ENCODE data around the gene ALKBH1.
"Not testable (repeated sequence)": the region's sequence is repeated elsewhere in the genome, so short reads cannot be mapped to it uniquely, and the experiment has no call there.

ALKBH1 gene

DNA sequence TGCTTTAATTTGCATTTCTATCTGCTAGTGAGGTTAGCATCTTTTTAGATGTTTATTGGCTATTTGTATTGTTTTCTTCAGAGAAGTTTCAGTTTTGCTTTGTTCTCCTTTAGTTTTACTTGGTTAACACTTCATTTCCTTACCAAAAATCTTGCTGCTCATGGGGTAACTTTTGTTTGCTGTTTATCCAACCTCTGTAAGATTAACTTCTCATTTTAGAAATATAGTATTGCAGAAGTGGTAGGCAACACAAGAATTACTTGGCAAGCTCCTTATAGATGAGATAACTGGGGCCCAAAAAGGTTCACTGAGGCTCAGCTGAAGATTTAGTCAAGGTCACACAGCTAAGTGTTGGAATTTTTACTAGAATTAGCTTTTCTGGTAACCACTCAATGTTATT is 40.5 kb downstream of the ALKBH1 start:
- DNase-seq: no peak

DNA sequence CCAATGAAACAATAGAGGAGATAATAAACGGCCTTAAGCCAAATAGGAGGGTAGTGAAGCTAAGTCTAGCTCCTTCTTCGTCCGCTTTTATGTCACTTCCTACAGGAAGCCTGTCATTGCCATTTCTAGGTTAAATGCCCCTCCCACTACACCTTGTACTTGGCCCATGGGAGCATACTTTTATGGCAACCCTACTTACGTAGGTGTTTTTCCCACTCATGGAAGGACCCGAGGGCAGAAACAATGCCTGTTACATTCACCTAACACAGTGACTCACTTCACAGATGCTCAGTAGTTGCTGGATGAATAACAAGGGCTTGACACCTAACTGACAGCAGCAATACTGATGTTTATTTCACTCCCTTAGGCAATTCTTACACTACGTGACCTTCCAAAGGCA is 44.5 kb downstream of the ALKBH1 start:
- peak; percentile 16 for DNase-seq

- DNase-seq: not testable (repeated sequence)
Observed at GRCh38 chr14:77661562-77661961, 46.3 kb downstream of the ALKBH1 start.

DNA sequence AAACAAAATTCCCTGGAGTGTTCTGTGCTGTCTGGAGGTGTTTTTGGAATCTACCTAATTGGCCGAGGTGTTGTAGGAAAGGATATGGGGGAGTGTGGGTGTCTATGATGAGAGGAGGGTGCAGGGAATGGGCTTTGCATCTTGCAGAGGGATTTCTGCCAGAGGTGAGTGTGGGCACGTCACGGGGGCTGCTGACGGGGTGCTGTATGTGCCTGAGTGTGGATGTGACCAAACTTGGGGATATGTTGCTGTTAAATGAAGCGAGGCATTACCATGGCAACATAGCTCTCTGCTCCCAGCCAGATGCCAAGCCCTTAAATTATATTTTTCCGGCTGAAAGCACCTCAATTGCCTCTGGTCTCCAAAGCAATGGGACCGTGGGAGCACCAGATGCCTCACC is 47.1 kb downstream of the ALKBH1 start:
- no peak for DNase-seq

DNA sequence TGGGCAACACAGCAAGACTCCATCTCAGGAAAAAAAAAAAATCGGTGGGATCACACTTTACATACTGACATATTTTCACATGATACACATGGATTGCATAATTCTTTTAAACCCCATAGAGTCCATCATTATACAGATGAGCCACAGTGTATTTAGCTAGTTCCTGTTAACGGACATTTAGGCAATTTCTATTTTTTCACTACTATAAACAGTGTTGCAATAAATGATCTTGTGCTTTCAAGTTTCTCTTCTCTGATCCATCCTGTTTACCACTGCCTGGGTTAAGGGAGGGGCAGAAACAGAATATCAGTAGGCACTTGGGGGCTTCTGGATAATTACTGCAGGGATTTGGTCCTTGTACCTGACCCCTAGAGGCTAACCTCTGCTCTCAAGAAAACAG is 48.0 kb downstream of the ALKBH1 start:
- DNase-seq: no peak

DNA sequence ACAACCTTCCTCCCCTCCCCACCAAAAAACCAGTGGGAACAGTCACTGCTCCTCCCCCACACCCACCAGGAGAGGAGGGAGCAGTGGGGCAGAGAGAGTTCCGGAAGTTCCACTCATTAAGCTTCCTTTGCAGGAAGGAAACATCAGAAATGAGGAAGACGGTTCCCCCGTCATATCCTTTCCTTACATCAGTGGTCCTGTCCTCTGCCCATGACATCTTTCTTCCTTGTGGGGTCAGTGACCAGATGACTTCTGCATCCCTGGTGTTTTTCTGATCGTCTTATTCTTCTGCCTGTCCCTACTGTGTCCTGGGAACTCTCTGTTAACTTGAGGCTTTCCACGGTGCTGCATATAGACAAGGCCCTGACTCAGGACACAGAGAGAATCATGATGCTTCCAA is 50.5 kb downstream of the ALKBH1 start:
- no peak for DNase-seq

DNA sequence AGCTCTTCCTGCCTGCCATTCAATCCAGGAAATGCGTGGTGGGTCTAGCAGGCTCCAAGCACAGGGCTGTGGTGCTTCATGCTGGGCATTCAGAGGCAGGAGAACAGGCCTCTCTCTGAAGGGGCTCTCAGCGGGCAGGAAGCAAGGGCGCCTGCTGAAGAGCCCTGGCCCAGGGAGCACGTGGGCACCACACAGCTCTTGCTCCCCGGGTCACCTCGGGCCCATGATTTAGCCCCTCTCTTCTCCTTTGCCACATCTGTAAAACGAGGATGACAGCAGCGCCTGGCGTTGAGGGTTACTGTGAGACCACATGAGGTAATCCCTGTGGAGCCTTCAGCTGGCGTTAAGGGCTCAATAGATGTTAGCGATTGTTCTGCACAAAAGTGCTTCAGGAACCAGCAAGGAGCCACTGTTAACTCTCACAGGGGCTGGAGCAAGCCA is 53.8 kb downstream of the ALKBH1 start:
- no peak for DNase-seq

GRCh38 chr14:77649326-77649725 is 58.5 kb downstream of the ALKBH1 start:
- no peak for DNase-seq

GRCh38 chr14:77648520-77649200 is 59.2 kb downstream of the ALKBH1 start:
- no peak for DNase-seq

DNA sequence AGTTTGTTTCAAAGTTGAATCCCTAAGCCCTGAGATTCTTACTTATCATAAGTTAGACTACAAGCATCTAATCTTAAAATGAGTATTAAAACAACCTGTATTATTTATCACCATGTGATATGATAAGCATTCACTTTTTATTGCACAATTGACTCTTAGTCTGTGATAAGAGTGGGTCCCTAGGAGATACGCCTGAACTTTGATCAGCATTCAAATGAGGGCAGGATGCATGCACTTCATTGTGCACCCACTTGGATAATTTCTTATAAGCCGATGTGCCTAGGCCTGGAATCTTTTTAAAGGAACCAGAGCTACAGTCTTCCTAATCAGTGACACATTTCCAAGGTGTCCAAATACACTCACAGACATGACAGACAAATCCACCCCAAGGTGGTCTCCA is 60.0 kb downstream of the ALKBH1 start:
- no peak for DNase-seq

- no peak for DNase-seq
Observed at GRCh38 chr14:77646907-77647306, 60.9 kb downstream of the ALKBH1 start.

- DNase-seq: no peak
Observed at GRCh38 chr14:77645520-77646230, 62.1 kb downstream of the ALKBH1 start.

DNA sequence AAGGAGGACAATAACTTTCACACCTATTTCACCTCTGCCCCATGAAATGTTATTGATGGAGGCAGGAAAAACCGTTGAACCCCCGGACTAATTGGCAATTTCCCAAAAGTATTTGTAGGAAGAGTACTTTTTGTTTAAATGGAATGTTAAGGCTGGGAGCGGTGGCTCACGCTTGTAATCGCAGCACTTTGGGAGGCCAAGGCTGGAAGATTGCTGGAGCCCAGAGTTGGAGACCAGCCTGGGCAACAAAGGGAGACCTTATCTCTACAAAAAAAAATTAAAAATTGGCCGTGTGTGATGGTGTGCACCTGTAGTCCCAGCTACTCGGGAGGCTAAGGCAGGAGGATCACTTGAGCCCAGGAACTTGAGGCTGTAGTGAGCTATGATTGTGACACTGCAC is 65.4 kb downstream of the ALKBH1 start:
- DNase-seq: no peak

DNA sequence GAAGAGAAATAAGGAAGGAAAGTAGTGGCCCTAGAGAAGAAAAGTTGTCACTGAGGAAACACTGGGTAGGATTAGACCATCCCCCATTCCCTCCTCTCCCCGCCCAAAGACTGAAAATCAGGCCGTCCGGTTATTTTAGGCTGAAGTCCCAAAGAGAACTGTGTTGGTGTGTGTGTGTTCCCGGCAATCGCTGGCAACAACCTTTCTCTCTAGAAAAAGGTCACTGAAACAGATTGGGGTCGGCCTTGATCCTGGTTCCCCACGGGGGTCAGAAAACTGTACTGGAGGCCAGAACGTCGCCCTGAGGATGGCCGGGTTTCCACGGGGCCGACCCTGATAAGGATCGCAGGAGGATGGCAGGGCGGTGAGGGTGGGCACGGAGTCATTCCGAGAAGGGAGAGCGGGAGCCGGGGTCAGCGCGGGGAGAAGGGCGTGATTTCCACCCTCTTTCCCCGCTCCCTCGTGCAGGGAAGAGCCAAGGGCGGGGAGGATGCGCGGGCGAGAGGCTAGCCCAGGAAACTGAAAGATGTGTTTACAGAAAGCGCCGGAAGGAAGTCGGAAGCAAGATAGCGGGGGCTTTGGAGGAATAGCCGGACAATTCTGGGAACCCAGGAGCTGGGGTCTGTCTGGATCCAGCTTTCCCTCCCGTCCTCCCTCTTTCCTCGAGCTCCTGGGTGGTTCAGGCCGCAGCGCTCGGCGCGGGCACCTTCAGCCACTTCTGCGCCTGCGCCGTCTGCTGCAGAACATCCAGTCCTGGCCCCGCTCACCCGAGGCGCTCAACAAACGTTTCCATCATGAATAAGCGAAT is 66.1 kb downstream of the ALKBH1 start:
- no peak for DNase-seq

DNA sequence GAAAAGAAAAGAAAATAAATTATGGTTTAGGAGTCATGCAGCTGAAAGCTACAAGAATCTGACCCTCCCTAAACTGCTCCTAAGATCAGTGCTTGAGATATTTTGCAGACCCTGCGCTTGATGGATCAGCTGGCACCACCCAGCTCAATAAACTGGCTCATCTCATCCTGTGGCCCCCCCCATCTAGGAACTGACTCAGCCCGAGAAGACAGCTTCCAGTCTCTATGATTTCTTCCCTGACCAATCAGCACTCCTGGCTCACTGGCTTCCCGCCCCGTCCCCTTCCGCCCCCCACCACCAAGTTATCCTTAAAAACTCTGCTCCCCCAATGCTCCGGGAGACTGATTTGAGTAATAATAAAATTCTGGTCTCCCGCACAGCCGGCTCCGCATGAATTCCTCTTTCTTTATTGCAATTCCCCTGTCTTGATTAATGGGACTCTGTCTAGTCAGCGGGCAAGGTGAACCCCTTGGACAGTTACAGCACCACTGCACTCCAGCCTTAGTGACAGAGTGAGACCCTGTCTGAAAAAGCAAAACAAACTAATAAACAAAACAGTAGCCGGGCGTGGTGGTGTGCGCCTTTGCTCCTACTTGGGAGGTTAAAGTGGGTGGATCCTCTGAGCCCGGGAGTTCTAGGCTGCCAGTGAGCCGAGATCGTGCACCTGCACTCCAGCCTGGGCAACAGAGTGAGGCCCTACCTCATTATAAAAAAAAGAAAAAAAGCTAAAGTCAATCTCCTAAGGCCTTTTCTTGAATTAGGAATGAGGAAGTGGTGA is 66.9 kb downstream of the ALKBH1 start:
- no peak for DNase-seq

DNA sequence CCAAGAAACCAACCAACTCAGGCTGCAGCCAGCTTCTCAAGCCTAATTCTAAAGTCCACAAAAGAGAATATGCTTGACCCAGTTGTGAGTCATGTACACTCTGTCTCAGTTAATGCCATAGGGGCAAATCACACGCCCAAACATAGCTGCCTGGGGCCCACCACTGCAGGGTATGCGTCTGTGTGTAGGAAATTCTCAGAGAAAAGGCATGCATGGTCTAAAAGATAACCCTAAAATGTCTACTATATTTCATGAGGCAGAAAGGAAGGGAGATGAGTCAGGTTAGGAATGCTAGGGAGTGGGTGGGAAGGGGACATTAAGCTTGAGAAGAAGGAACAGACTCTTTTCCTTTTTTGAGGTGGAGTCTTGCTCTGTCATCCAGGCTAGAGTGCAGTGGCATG is 69.1 kb downstream of the ALKBH1 start:
- peak; percentile 16 for DNase-seq

DNA sequence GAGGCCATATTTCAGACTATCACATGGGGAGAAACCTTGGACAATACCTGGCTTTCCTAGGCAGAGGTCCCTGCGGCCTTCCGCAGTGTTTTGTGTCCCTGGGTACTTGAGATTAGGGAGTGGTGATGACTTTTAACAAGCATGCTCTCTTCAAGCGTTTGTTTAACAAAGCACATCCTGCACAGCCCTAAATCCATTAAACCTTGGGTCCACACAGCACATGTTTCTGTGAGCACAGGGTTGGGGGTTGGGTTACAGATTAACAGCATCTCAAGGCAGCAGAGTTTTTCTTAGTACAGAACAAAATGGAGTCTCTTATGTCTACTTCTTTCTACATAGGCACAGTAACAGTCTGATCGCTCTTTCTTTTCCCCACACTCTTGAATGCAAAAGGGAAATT is 72.0 kb downstream of the ALKBH1 start:
- not testable (repeated sequence) for DNase-seq

GRCh38 chr14:77635466-77635865 is 72.4 kb downstream of the ALKBH1 start:
- DNase-seq: not testable (repeated sequence)

- no peak for DNase-seq
Observed at GRCh38 chr14:77630111-77630510, 77.7 kb downstream of the ALKBH1 start.

DNA sequence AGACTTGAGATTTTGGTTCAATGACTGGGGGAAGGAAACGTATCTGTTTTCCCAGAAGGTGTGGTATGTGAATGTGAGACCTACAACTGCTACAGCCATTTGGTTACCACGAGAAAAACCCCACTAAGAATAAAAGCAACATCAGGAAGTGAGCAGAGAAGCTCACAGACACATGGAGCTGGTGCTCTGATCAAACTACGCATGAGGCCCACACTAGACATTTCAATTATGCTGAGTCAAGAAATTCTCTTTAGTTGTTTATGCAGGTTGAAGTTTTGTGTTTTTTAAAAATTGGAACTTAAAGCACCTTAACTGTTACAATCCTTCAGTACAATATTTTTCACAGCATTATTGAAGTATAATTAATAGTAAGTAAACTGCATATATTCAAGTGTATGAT is 82.5 kb downstream of the ALKBH1 start:
- no peak for DNase-seq

GRCh38 chr14:77623201-77623600 is 84.6 kb downstream of the ALKBH1 start:
- no peak for DNase-seq
